Transverse colon (tissue), 4 donors: ENCODE measurements around the gene NSL1. TPM values are rescaled to one million over a fixed set of nuclear protein-coding genes. Genes with fewer than 3 reads are reported as not detected.

Experiments used
- DNase-seq: peaks from one replicate; pipeline ENCODE4 v3.0.0-alpha.2; 2019
- H3K27ac ChIP-seq, 4 donors: fragments of 200-600 bp; sonication (generic); 2 replicates each; pipeline ENCODE4 v1.5.1; 2016 to 2018; ENCODE audit warnings: inconsistent platforms in 4 of 4
- H3K27me3 ChIP-seq: fragments of 200-600 bp; sonication (generic); 2 replicates; pipeline ENCODE4 v1.5.1; 2017; ENCODE audit warnings: inconsistent platforms
- H3K36me3 ChIP-seq, 4 donors: fragments of 200-600 bp; sonication (generic); 2 replicates each; pipeline ENCODE4 v1.5.1; 2017 to 2019; ENCODE audit warnings: inconsistent platforms in 4 of 4
- H3K4me1 ChIP-seq, 4 donors: fragments of 200-600 bp; sonication (generic); 2 replicates each; pipeline ENCODE4 v1.5.1; 2017 to 2020; ENCODE audit warnings: inconsistent platforms in 4 of 4
- H3K4me3 ChIP-seq, 4 donors: fragments of 200-600 bp; sonication (generic); 1 replicate in 1 of 4; 2 replicates in 3 of 4; pipeline versions ENCODE4 v1.5.1 to v1.6.1; 2017 to 2019; ENCODE audit warnings: inconsistent platforms in 4 of 4
- H3K9me3 ChIP-seq, 2 donors: fragments of 200-600 bp; sonication (generic); 2 replicates each; pipeline ENCODE4 v1.5.1; 2017 to 2019; ENCODE audit warnings: inconsistent platforms in 2 of 2
- EP300 ChIP-seq: sonication (generic); formaldehyde crosslinking; IDR thresholded peaks from one replicate; pipeline ENCODE4 v1.6.1; 2017; ENCODE audit warnings: antibody characterized with exemption, low read depth
- POLR2A ChIP-seq: fragments of 450-650 bp; IDR thresholded peaks from one replicate; pipeline ENCODE4 v1.6.1; 2016; ENCODE audit warnings: antibody characterized with exemption, mild to moderate bottlenecking, moderate library complexity
- POLR2AphosphoS5 ChIP-seq, 3 donors: sonication (generic); formaldehyde crosslinking; IDR thresholded peaks; one replicate each; pipeline ENCODE4 v1.6.1; 2016; ENCODE audit warnings: antibody characterized with exemption in 3 of 3
- WGBS, 2 donors: methylation state at CpG; one replicate each; pipeline ENCODE4 v1.1.5; 2018; ENCODE audit warnings: low coverage in 1 of 2; 5-methylcytosine and 5-hydroxymethylcytosine counted together
- in situ Hi-C, 4 donors: fragments of 200-750 bp; cut with MboI; loops; one replicate each; pipeline versions ENCODE4 v1.15.0 to v1.15.1; 2017; ENCODE audit warnings: low sequenced_read_pairs in 3 of 4, low pct_ligation_motif_present in 1 of 4, low pct_unique_long_range_greater_than_20kb in 1 of 4
- intact Hi-C: fragments of 100-400 bp; cut with DNase I; formaldehyde crosslinking; loops from one replicate; pipeline ENCODE4 v1.15.1; 2023; ENCODE audit warnings: low total_unique reads
- total RNA-seq, 4 donors: library from RNA; depleted of rRNA; stranded (reverse); fragments of >200 nt; gene quantifications; one replicate each; pipeline ENCODE4 v1.1.0, GENCODE V29; 2016
- TF ChIP-seq, protein P1 (sequence below), 5 experiments: fragments of 200-600 bp in 3 of 5; fragments of 450-650 bp in 2 of 5; sonication (generic) in 3 of 5; IDR thresholded peaks; 1 replicate in 2 of 5; 2 replicates in 3 of 5; pipeline ENCODE4 v1.5.1; 2016 to 2017; ENCODE audit warnings: antibody characterized with exemption in 5 of 5, inconsistent platforms in 3 of 5, mild to moderate bottlenecking in 2 of 5, moderate library complexity in 1 of 5

NSL1 gene
- total RNA-seq, 4 donors from 2014 or later = 4.2 to 33.7 (median 28.4) TPM

DNA sequence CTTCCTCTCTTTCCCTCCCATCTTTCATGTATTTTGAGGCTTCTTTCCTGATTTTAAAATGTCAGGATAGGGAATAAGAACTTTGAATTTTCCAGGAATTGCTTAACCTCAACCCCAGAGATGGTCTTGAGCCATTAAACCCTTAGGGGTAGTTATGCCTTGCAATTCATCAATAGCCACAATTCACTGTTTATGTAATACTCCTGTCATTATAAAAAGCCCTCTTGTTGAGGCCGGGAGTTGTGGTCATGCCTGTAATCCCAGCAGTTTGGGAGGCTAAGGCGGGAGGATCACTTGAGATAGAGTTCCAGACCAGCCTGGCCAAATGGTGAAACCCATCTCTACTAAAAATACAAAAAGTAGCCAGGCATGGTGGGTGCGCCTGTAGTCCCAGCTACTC is 31.4 kb upstream of the NSL1 start:
- H3K27me3 ChIP-seq = no peaks in the 10 kb centered on the region
- no peak for TF ChIP-seq POLR2AphosphoS5 (IDR thresholded peaks at IDR 0.05)
- no peak for TF ChIP-seq EP300
- no peak for TF ChIP-seq POLR2A
- TF ChIP-seq, protein P1, sequence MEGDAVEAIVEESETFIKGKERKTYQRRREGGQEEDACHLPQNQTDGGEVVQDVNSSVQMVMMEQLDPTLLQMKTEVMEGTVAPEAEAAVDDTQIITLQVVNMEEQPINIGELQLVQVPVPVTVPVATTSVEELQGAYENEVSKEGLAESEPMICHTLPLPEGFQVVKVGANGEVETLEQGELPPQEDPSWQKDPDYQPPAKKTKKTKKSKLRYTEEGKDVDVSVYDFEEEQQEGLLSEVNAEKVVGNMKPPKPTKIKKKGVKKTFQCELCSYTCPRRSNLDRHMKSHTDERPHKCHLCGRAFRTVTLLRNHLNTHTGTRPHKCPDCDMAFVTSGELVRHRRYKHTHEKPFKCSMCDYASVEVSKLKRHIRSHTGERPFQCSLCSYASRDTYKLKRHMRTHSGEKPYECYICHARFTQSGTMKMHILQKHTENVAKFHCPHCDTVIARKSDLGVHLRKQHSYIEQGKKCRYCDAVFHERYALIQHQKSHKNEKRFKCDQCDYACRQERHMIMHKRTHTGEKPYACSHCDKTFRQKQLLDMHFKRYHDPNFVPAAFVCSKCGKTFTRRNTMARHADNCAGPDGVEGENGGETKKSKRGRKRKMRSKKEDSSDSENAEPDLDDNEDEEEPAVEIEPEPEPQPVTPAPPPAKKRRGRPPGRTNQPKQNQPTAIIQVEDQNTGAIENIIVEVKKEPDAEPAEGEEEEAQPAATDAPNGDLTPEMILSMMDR (IDR thresholded peaks at IDR 0.05) = no peak
- WGBS, 2 donors = 89 to 100% methylated on average over 3 of the region's 3 CpGs

DNA sequence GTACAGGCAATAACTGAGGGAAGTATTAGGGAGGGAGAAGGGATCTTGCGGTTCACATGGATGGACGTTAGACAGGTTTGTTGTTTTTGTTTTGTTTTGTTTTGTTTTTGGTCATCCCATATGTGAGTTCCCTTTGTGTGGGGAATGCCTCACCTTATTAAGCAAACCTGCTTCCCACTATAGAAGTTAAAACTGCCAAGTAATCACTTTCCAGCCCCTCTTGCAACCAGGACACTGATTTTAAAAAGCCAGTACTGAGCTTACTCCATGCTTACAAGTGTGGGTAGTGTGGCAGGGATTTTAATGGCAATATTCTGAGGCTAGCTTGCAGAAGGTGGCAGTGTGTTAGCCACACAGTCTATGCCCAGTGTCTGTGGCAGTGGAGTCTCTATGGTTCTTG is 29.4 kb upstream of the NSL1 start:
- intact Hi-C loops = no loop called here
- 67 to 87% methylated on average over 2 of the region's 2 CpGs for WGBS, 2 donors
- no peak overlapping the region for H3K27ac ChIP-seq
- H3K4me3 ChIP-seq = no peak overlapping the region
- peaks cover 11 to 12% of the 10 kb centered on the region in 2 donors for H3K9me3 ChIP-seq
- peaks cover 0 to 11% (median 7%) of the 10 kb centered on the region in 4 donors for H3K4me1 ChIP-seq
- no peaks in the 10 kb centered on the region for H3K36me3 ChIP-seq
- no peak for DNase-seq
- in situ Hi-C loops = loop anchor here in 3 of 4 donors (25.0 kb wide), 1 partner anchor 166 kb away; no protein-coding TSS in a partner anchor
- TF ChIP-seq, protein P1 (IDR thresholded peaks at IDR 0.05) = no peak
- TF ChIP-seq POLR2AphosphoS5 (IDR thresholded peaks at IDR 0.05) = no peak
- no peak for TF ChIP-seq EP300
- no peak for TF ChIP-seq POLR2A
- no peaks in the 10 kb centered on the region for H3K27me3 ChIP-seq

More for the DNA sequence above, 31.4 kb upstream of the NSL1 start:
- H3K36me3 ChIP-seq = no peaks in the 10 kb centered on the region
- H3K4me3 ChIP-seq = no peak overlapping the region
- peaks cover 0 to 6% (median 3%) of the 10 kb centered on the region in 4 donors for H3K4me1 ChIP-seq
- in situ Hi-C loops = loop anchor here in 3 of 4 donors (25.0 kb wide), 1 partner anchor 164 kb away; no protein-coding TSS in a partner anchor
- no peak overlapping the region for H3K27ac ChIP-seq
- no peak for DNase-seq
- peaks cover 12 to 15% of the 10 kb centered on the region in 2 donors for H3K9me3 ChIP-seq
- intact Hi-C loops = no loop called here

DNA sequence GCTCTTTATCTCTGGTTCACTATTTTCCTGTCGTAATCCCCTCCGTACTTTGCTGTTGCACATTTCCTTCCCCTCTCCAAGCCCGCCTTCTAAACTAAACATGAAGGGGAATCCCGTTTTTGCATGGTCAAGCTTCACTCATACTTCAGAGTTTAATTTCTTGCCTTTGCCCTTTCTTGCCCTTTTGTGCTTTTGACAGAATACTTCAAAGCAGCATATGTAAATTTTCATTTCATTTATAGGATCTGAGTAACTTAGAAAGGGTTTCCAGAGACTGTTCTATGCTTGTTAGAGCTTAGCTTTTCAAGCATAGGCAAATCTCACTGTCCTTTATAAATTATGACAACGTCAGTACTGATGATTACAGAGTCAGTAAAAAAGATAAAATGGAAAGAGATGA is 28.1 kb upstream of the NSL1 start:
- Histone ChIP-seq H3K4me1 (peaks cover 0 to 11% (median 7%) of the 10 kb centered on the region in 4 donors), H3K27me3 (no peaks in the 10 kb centered on the region), H3K27ac (no peak overlapping the region), H3K9me3 (no peaks in the 10 kb centered on the region), H3K4me3 (no peak overlapping the region), H3K36me3 (no peaks in the 10 kb centered on the region)
- WGBS, 2 donors = 34 to 57% methylated on average over 5 of the region's 5 CpGs
- no peak for DNase-seq
- TF ChIP-seq POLR2AphosphoS5 (IDR thresholded peaks at IDR 0.05) = no peak
- no peak for TF ChIP-seq EP300
- TF ChIP-seq, protein P1 (IDR thresholded peaks at IDR 0.05) = no peak
- no peak for TF ChIP-seq POLR2A
- in situ Hi-C loops (loop anchor here (10.0 to 25.0 kb wide), 2 partner anchors 168 to 175 kb away; no protein-coding TSS in a partner anchor), intact Hi-C loops (loop anchor here (10.0 kb wide), 1 partner anchor 175 kb away; no protein-coding TSS in a partner anchor)

DNA sequence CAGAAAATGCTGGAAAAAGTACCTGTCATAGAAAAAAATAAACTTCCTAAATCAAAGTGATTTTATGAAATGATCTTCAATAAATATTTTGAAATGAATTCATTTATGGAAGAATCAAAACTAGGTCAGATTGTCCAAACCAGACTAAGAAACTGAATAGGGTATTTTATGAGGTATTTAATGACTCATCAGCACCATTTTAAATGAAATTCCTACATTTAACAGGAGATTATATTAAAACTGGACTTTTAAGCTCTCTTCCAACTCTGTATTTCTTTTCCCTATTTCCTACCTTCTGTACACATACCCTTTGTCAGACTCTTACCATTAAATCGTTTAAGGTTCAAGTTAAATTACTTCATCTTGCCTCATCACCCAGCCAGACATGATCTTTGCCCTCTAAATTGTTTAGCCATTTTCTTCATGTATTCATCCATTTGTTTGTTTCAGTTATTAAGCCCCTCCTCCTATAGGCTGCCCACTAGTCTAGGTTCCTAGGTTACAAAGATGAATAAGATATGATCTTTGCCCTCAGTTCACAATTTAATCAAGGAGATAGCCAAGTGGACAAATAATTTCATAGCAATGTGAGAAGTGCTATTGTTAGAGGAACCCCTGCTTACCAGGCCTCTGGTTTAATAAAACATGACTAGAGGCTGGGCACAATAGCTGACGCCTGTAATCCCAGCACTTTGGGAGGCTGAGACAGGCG is 25.1 kb upstream of the NSL1 start:
- Histone ChIP-seq H3K27ac (no peak overlapping the region), H3K4me3 (no peak overlapping the region)
- in situ Hi-C loops = loop anchor here (10.0 to 25.0 kb wide), 2 partner anchors 171 to 178 kb away; no protein-coding TSS in a partner anchor

More for the DNA sequence above, 25.1 kb upstream of the NSL1 start:
- 81 to 82% methylated on average over 2 to 3 of the region's 3 CpGs for WGBS, 2 donors
- peaks cover 0 to 11% (median 7%) of the 10 kb centered on the region in 4 donors for H3K4me1 ChIP-seq
- H3K27me3 ChIP-seq = no peaks in the 10 kb centered on the region
- TF ChIP-seq EP300 (no peak), POLR2A (no peak), POLR2AphosphoS5 (IDR thresholded peaks at IDR 0.05) (no peak)
- TF ChIP-seq, protein P1 (IDR thresholded peaks at IDR 0.05) = no peak
- no peaks in the 10 kb centered on the region for H3K9me3 ChIP-seq
- intact Hi-C loops = loop anchor here (10.0 kb wide), 1 partner anchor 178 kb away; no protein-coding TSS in a partner anchor
- no peaks in the 10 kb centered on the region for H3K36me3 ChIP-seq
- DNase-seq = no peak
